ENCODE data around the gene SURF4.
"Not testable (repeated sequence)": the region's sequence is repeated elsewhere in the genome, so short reads cannot be mapped to it uniquely, and the experiment has no call there.

SURF4 gene

GRCh38 chr9:133323991-133324703, 51.7 kb downstream of the SURF4 start:
- TF ChIP-seq CTCF (IDR thresholded peaks at IDR 0.05; ENCODE audit: low read length, missing control alignments): no peak
- no peak overlapping the region for H3K4me3 ChIP-seq (replicated peaks; ENCODE audit: low read depth, low read length)
- no peak for DNase-seq (ENCODE audit: low read depth)

GRCh38 chr9:133323211-133323610, 52.6 kb downstream of the SURF4 start:
- no peak for TF ChIP-seq CTCF (IDR thresholded peaks at IDR 0.05; ENCODE audit: low read length, missing control alignments)
- no peak overlapping the region for H3K4me3 ChIP-seq (replicated peaks; ENCODE audit: low read depth, low read length)
- no peak for DNase-seq (ENCODE audit: low read depth)

GRCh38 chr9:133322701-133323100, 53.2 kb downstream of the SURF4 start:
- no peak for DNase-seq (ENCODE audit: low read depth)
- H3K4me3 ChIP-seq (replicated peaks; ENCODE audit: low read depth, low read length): no peak overlapping the region
- no peak for TF ChIP-seq CTCF (IDR thresholded peaks at IDR 0.05; ENCODE audit: low read length, missing control alignments)

- no peak for TF ChIP-seq CTCF (IDR thresholded peaks at IDR 0.05; ENCODE audit: low read length, missing control alignments)
- no peak overlapping the region for H3K4me3 ChIP-seq (replicated peaks; ENCODE audit: low read depth, low read length)
- DNase-seq (ENCODE audit: low read depth): no peak
Observed at GRCh38 chr9:133321411-133321935, 54.4 kb downstream of the SURF4 start.

- TF ChIP-seq CTCF (IDR thresholded peaks at IDR 0.05; ENCODE audit: low read length, missing control alignments): no peak
- DNase-seq (ENCODE audit: low read depth): no peak
- H3K4me3 ChIP-seq (replicated peaks; ENCODE audit: low read depth, low read length): no peak overlapping the region
Observed at GRCh38 chr9:133320421-133320881, 55.4 kb downstream of the SURF4 start.

GRCh38 chr9:133317551-133317950, 58.3 kb downstream of the SURF4 start:
- DNase-seq (ENCODE audit: low read depth); H3K4me3 ChIP-seq (replicated peaks; ENCODE audit: low read depth, low read length): not testable (repeated sequence)

- DNase-seq (ENCODE audit: low read depth): no peak
- TF ChIP-seq CTCF (IDR thresholded peaks at IDR 0.05; ENCODE audit: low read length, missing control alignments): no peak
- H3K4me3 ChIP-seq (replicated peaks; ENCODE audit: low read depth, low read length): no peak overlapping the region
Observed at GRCh38 chr9:133315997-133316396, 59.9 kb downstream of the SURF4 start.

Data from fibroblast of pulmonary artery (primary cell).